Measurements from ENCODE around the gene ZNF862. TPM values are rescaled to one million over a fixed set of nuclear protein-coding genes. Genes with fewer than 3 reads are reported as not detected.

Gene ZNF862
- total RNA-seq, 1 donor from 2014 or later: 22.6 TPM

DNA sequence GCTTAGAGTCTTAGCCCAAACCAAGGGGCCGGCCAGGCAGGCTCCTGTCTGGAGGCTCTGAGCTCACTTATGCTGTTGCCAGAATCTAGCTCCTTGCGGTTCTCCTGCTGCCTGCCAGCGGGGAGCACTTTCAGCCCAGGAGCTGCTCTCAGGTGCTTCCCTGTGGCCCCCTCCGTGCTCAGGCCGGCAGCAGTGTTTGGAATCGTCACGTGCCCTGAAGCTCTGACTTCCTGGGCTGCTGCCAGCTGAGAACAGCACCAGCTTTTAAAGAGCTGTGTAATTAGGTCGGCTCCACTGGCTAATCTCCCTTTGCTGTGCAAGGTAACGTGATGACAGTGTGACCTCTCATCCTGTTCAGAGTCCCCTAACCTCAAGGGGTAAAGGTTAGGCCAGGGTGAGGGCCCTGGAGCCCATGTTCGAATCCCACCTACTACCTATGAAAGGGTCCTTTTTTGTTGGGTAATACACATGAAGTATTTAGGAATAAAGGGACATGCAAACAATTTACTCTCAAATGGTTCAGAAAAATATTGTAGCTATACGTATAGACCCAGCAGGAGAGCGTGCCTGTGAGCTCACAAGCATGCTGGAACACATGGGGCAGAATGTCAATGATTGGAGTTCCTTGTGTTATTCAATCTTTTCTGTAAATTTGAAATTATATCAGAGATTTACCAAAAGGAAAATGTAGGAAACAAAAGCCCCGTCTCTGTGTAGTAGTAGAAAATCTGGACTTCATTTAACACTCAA, 16.6 kb downstream of the ZNF862 start:
- H3K27ac Mint-ChIP-seq (ENCODE audit: unreplicated experiment): no peak overlapping the region
- no peak overlapping the region for H3K4me3 Mint-ChIP-seq (ENCODE audit: unreplicated experiment)
- H3K36me3 Mint-ChIP-seq (ENCODE audit: low read depth, unreplicated experiment): peaks cover 12% of the 10 kb centered on the region
- H3K9me3 Mint-ChIP-seq (ENCODE audit: unreplicated experiment): no peaks in the 10 kb centered on the region
- DNase-seq (ENCODE audit: low spot score): no peak
- peaks cover 3% of the 10 kb centered on the region for H3K27me3 Mint-ChIP-seq (ENCODE audit: unreplicated experiment)
- TF ChIP-seq, protein P1, sequence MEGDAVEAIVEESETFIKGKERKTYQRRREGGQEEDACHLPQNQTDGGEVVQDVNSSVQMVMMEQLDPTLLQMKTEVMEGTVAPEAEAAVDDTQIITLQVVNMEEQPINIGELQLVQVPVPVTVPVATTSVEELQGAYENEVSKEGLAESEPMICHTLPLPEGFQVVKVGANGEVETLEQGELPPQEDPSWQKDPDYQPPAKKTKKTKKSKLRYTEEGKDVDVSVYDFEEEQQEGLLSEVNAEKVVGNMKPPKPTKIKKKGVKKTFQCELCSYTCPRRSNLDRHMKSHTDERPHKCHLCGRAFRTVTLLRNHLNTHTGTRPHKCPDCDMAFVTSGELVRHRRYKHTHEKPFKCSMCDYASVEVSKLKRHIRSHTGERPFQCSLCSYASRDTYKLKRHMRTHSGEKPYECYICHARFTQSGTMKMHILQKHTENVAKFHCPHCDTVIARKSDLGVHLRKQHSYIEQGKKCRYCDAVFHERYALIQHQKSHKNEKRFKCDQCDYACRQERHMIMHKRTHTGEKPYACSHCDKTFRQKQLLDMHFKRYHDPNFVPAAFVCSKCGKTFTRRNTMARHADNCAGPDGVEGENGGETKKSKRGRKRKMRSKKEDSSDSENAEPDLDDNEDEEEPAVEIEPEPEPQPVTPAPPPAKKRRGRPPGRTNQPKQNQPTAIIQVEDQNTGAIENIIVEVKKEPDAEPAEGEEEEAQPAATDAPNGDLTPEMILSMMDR (IDR thresholded peaks at IDR 0.05; ENCODE audit: unreplicated experiment): no peak
- peaks cover 24% of the 10 kb centered on the region for H3K4me1 Mint-ChIP-seq (ENCODE audit: unreplicated experiment)

DNA sequence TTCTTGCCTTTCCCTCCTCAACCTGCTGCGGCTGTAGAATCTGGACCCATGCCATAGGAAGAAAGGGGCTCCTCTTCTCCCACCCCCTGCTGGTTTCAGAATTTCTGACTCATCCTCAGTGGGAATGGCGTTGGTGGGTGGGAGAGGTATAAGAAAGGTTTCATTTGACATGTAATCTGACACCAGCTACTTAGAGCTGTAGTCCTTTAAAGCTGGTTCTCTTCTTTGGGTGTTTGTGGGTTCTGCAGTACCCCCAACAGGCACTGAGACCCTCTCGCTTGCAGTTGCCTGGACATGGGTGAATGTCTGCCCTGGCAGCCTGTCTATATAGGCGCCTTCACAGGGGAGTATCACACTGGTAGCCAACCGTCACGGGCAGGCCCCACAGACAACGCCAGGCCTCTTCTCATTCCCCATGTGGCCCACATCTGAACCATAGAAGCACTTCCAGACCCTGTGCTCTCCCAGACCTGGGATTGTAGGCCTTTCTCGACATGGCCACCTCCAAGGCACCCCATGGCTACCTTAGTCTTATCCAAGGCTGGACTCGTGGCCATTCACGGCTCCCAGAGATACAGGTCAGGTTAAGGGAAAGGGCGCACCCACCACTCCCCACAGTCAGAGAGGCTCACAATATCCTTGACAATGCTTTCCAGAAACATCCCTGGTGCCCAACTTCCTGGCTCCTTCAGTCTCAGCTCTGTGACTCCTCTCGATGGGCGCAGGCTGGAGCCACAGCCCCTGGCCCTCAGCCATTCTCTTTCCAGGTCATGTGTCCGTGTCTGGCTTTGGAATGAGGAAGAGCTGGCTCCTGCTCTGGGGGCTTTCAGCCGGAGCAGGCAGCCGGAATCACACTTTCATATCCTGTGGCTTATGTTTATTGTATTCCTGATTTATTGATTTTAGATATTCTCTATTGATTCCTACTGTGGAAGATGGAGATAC, 17.5 kb downstream of the ZNF862 start:
- Mint-ChIP-seq H3K36me3 (ENCODE audit: low read depth, unreplicated experiment) (peaks cover 18% of the 10 kb centered on the region), H3K27me3 (ENCODE audit: unreplicated experiment) (peaks cover 7% of the 10 kb centered on the region), H3K4me3 (ENCODE audit: unreplicated experiment) (no peak overlapping the region), H3K9me3 (ENCODE audit: unreplicated experiment) (no peaks in the 10 kb centered on the region), H3K4me1 (ENCODE audit: unreplicated experiment) (peaks cover 24% of the 10 kb centered on the region), H3K27ac (ENCODE audit: unreplicated experiment) (no peak overlapping the region)
- TF ChIP-seq, protein P1 (IDR thresholded peaks at IDR 0.05; ENCODE audit: unreplicated experiment): no peak
- no peak for DNase-seq (ENCODE audit: low spot score)

DNA sequence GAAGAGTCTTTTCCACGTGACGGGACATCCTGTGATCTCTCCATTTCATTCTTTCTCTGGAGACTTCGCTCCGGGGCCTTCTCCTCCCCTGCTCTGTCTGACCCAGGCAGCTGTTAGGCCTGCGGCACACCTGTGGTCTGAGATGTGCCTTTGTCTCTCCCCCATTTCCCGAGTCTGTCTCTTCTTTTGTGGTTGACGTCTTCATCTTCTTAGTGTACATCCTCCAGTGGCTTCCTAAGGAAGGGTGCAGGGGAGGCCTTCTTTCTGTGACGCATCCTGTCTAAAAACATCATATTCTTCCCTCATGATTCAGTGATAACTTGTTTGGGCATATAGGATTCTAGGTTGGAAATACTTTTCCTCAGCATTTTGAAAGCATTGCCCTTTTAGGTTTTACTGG, 18.4 kb downstream of the ZNF862 start:
- peaks cover 18% of the 10 kb centered on the region for H3K36me3 Mint-ChIP-seq (ENCODE audit: low read depth, unreplicated experiment)
- peaks cover 24% of the 10 kb centered on the region for H3K4me1 Mint-ChIP-seq (ENCODE audit: unreplicated experiment)

GRCh38 chr7:149859369-149859768, 21.2 kb downstream of the ZNF862 start:
- no peaks in the 10 kb centered on the region for H3K9me3 Mint-ChIP-seq (ENCODE audit: unreplicated experiment)
- H3K27ac Mint-ChIP-seq (ENCODE audit: unreplicated experiment): no peak overlapping the region
- TF ChIP-seq, protein P1 (IDR thresholded peaks at IDR 0.05; ENCODE audit: unreplicated experiment): no peak
- H3K27me3 Mint-ChIP-seq (ENCODE audit: unreplicated experiment): peaks cover 6% of the 10 kb centered on the region
- H3K36me3 Mint-ChIP-seq (ENCODE audit: low read depth, unreplicated experiment): peaks cover 21% of the 10 kb centered on the region
- DNase-seq (ENCODE audit: low spot score): no peak
- H3K4me3 Mint-ChIP-seq (ENCODE audit: unreplicated experiment): no peak overlapping the region
- H3K4me1 Mint-ChIP-seq (ENCODE audit: unreplicated experiment): peaks cover 24% of the 10 kb centered on the region

More for the DNA sequence above, 18.4 kb downstream of the ZNF862 start:
- Mint-ChIP-seq H3K27me3 (ENCODE audit: unreplicated experiment) (peaks cover 7% of the 10 kb centered on the region), H3K27ac (ENCODE audit: unreplicated experiment) (no peak overlapping the region), H3K9me3 (ENCODE audit: unreplicated experiment) (no peaks in the 10 kb centered on the region), H3K4me3 (ENCODE audit: unreplicated experiment) (no peak overlapping the region)
- no peak for DNase-seq (ENCODE audit: low spot score)
- TF ChIP-seq, protein P1 (IDR thresholded peaks at IDR 0.05; ENCODE audit: unreplicated experiment): no peak
